ENCODE data around the gene BUD13. TPM values are rescaled to one million over a fixed set of nuclear protein-coding genes. Genes with fewer than 3 reads are reported as not detected.

BUD13 gene
- total and polyA plus RNA-seq, 2 experiments from 2014 or later, result 17.0 to 24.8 TPM

- TF ChIP-seq CTCF (conservative IDR thresholded peaks at IDR 0.05; ENCODE audit: low read depth in 2 of 2) (no peak), ZNF114 (CRISPR knock-in tag; IDR thresholded peaks at IDR 0.05) (no peak), EZH2 (IDR thresholded peaks at IDR 0.05; ENCODE audit: low read depth, unreplicated experiment) (no peak), NANOG (IDR thresholded peaks at IDR 0.05; ENCODE audit: borderline replicate concordance) (no peak), REST (IDR thresholded peaks at IDR 0.05; ENCODE audit: unreplicated experiment) (no peak), STAT1 (IDR thresholded peaks at IDR 0.05; ENCODE audit: unreplicated experiment) (no peak)
Observed at GRCh38 chr11:116813170-116813569, 40.4 kb upstream of the BUD13 start (continued).

- Histone ChIP-seq H3K4me2 (no peak overlapping the region), H3K4me3 (no peak overlapping the region), H3K27me3 (ENCODE audit: insufficient read depth) (no peaks in the 10 kb centered on the region), H2AFZ (no peak overlapping the region), H3K9me2 (ENCODE audit: insufficient read depth) (no peaks in the 10 kb centered on the region), H4K20me1 (replicated peaks; ENCODE audit: insufficient read depth) (no peaks in the 10 kb centered on the region), H3K79me2 (replicated peaks; ENCODE audit: insufficient read depth) (no peaks in the 10 kb centered on the region), H3K4me1 (ENCODE audit: insufficient read depth) (no peaks in the 10 kb centered on the region), H3K27ac (ENCODE audit: low read depth) (no peak overlapping the region), H3F3A (replicated peaks; ENCODE audit: low read depth) (no peaks in the 10 kb centered on the region), H3K36me3 (ENCODE audit: insufficient read depth) (no peaks in the 10 kb centered on the region)
- Mint-ChIP-seq H3K36me3 (ENCODE audit: low read depth) (no peaks in the 10 kb centered on the region), H3K4me3 (no peak overlapping the region), H3K27ac (no peak overlapping the region), H3K4me1 (no peaks in the 10 kb centered on the region; the same call in 2 of the 3 replicates), H3K27me3 (ENCODE audit: insufficient read depth, low read depth, poor library complexity) (peaks cover 6% of the 10 kb centered on the region), H3K9me3 (no peaks in the 10 kb centered on the region)
- no peak for DNase-seq (ENCODE audit: low spot score)
- no peak for TF ChIP-seq ZNF462 (CRISPR knock-in tag; IDR thresholded peaks at IDR 0.05)
- no peak for ATAC-seq
Observed at GRCh38 chr11:116812109-116812508, 39.3 kb upstream of the BUD13 start.
